HG02610 (cell line): ENCODE results near the gene SLC6A18.

ENCODE experiments used
- ATAC-seq: cut with Tn5 transposase; IDR thresholded peaks from one replicate; pipeline ENCODE4 v1.9.1; 2021; ENCODE audit warnings: mild to moderate bottlenecking, moderate library complexity; ENCODE audit not compliant: unreplicated experiment

Gene SLC6A18

DNA sequence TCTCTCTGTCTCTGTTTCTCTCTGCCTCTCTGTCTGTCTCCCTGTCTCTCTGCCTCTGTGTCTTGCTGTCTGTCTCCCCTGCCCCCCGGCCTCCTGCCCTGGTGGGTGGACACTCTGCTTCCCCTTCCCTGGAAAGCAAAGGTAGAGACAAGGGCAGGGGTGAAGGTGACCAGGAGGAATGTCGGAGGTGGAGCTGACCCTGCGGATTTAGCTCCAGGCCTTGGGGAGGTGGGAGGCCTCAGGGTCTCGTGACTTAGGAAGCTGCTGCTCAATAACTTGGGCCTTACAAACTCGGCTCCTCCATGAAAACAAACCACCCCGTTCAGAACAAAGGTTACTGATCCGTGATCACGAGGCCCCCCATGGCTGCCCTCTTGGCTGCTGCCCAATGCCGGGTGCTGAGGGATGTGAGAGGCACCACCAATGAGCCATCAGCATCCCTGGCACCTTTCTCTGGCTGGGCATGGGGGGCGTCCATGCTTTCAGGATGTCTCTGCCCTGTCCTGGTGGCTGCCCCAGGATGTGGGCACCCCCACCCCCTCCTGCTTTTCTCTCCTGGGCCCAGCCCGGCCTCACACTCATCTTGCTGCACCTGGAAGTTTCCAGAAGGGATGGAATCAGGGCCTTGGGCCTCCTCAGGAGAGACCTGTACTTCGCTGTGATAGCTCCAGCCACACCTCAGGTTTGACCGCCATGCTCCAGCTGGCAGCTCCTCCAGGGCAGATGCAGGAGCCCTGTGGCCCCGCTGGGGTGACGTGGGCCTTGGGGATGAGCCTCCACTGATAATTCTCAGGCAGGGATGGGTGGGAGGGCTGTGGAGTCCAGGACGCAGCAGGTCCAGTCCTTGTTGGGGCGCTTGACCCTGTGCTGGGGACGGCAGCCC is 38.6 kb upstream of the SLC6A18 start:
- ATAC-seq, result no peak

DNA sequence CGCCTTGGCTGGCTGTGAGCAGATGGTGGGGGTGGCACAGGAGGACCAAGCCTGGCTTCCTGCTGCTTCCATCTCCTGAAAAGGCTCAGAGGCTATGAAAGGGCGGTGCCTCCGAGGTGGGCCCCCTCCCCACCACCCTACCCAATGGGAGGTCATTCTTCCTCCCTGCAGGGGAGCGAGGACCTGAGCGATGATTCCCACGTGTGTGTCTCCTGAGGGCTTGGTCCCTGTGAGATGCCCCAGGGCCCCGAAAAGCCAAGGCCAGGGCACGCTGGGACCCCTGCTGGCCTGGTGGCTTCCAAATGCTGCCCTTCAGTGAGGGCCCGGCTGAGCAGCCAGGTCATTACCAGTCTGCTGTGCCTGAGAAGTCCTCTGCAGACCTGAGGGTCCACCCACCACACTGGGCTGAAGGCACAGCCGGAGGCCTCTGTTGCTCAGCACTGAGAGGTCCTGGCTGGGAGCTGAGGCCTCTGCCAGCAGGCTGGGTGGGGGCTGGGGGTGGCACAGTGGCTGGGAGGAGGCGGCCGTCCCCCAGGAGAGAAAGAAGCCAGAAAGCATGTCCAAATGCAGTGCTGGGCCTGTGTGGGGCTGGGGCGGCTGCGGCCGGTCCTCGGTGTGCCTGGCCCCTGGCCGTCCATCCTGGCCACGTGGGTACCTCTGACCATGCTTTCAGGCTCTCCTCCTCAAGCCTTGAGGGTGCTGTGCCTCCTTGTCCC is 37.8 kb upstream of the SLC6A18 start:
- ATAC-seq, result no peak

DNA sequence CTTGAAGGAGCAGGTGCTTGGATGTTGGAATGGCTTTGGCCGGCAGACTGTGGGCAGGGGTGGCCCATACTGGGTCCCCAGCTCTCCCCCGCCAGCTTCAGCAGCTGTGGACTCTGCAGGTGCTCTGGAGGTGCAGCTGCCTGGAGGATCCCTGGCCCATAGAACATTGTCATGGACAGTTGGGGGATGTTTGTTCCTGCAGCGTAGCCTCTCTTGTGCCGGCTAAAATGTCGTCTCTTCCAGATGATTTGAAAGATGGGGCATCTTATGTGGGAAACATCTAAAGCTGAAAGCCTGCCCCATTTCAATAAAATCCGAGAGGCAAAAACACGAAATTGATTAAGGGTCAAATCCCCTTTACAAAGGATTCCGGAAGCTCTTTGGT is 37.2 kb upstream of the SLC6A18 start:
- no peak for ATAC-seq

- ATAC-seq, result no peak
Observed at GRCh38 chr5:1188464-1188863, 36.7 kb upstream of the SLC6A18 start.

- no peak for ATAC-seq
Observed at GRCh38 chr5:1189269-1189668, 35.9 kb upstream of the SLC6A18 start.

DNA sequence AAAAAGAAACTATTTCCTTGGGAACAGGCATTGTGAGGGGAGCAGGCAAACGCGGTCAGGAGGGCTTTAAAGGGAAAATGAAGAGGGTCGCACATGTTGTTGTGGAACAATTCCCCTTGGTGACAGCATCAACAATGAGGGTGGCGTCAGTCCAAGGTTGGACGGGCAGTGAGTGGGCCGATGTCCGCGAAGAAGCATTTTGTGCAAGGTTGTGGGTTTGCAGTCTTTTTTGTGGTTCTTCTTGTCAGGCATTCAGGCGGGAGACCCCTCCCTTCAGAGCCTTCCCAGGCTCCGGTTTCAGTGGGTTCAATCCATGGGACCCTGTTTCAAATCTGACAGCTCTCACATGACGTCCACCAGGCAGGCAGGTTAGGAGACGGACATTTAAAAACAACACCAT is 34.9 kb upstream of the SLC6A18 start:
- ATAC-seq, result no peak

- no peak for ATAC-seq
Observed at GRCh38 chr5:1190837-1191239, 34.3 kb upstream of the SLC6A18 start.

- ATAC-seq, result no peak
Observed at GRCh38 chr5:1192971-1193590, 32.1 kb upstream of the SLC6A18 start.

DNA sequence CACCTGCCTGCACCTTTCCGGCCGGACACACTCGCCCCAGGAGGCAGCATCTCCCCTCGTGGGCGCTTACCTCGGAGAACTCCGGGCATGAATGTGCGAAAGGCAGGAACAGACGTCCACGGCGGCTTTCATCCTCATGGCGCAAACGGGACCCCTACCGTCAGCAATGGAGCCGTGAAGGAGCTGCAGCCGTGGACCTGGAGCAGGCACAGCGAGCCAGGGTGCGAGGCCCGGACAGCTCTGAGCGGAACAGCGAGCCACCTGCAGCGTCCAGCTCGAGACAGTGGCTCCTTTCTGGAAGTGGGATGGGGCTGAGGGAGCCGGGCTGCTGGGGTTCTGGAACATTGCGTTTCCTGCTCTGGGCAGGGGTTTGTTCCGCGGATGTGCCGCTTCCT is 31.6 kb upstream of the SLC6A18 start:
- ATAC-seq, result no peak

GRCh38 chr5:1194378-1194777 is 30.8 kb upstream of the SLC6A18 start:
- no peak for ATAC-seq

DNA sequence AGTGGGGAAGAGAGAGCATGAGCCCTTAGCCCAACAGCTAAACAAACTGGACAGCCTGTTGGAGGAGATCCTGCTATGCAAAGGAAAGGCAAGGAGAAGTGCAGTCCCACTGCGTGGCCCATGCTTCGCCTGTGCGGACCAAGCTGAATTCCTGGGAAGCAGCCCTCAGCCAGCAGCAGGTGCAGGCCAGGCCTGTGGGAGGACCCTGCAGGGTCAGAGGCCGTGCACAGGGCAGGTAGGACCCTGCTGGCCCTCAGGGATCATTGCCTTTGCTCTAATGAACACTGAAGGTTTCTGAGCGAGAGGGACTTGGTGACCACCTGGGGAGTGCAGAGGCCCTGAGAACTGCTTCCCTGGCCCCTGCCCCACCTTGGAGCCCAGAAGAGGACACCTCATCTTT is 29.7 kb upstream of the SLC6A18 start:
- ATAC-seq, result no peak

DNA sequence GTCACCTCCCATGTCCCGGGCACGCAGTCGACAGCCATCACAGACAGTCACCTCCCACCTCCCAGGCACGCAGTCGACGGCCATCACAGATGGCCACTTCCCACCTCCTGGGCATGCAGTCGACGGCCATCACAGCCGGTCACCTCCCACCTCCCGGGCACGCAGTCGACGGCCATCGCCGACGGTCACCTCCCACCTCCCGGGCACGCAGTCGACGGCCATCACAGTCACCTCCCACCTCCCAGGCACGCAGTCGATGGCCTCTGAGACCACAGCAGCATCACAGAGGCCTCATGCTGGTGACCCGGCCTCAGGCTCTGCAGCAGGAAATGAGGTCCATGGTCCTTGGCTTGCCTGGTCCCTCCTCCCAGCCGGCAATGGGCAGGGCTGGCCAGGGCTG is 29.3 kb upstream of the SLC6A18 start:
- no peak for ATAC-seq

GRCh38 chr5:1196562-1196961 is 28.6 kb upstream of the SLC6A18 start:
- ATAC-seq, result no peak

- ATAC-seq, result no peak
Observed at GRCh38 chr5:1197876-1198666, 27.1 kb upstream of the SLC6A18 start.

GRCh38 chr5:1199340-1199648 is 25.9 kb upstream of the SLC6A18 start:
- no peak for ATAC-seq

GRCh38 chr5:1199649-1200494 is 25.3 kb upstream of the SLC6A18 start:
- ATAC-seq, result no peak

DNA sequence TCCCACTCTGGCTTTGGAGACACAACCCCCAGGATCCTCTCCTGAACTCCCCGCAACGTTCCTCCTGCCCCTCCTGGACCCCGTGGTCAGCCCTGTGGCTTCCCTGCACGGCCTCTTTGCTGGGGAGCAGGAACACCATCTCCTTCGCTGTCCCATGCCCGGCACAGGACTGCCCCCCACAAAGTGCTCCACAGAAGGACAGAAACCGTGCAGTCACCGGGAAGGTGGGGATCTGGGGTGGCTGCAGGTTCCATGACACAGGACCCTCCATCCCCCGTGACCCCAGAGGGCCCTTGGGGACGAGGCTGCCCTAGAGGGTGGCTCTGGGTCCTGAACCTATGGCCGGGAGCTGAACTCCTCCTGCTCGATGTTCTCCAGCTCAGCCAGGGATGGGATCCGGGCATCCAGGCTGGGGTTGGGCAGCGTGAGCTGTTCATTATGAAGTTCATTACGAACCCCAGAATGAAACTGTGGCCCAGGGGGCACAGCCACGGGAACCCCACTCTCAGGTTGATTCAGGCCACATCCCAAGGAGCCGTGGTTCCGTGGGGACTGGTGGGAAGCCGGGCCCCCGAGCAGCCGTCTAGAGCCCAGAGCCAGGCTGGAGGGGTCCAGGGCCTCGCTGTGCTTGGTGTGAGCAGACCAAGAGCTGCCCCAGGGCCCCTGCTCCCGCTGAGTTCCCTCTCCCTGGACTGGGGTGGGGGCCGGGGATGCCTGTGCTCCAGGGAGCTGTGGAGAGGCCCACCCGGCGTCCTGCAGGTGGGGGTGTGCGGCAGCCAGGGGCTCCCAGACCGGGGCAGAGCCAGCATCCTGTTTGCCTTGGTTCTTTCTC is 24.5 kb upstream of the SLC6A18 start:
- no peak for ATAC-seq

DNA sequence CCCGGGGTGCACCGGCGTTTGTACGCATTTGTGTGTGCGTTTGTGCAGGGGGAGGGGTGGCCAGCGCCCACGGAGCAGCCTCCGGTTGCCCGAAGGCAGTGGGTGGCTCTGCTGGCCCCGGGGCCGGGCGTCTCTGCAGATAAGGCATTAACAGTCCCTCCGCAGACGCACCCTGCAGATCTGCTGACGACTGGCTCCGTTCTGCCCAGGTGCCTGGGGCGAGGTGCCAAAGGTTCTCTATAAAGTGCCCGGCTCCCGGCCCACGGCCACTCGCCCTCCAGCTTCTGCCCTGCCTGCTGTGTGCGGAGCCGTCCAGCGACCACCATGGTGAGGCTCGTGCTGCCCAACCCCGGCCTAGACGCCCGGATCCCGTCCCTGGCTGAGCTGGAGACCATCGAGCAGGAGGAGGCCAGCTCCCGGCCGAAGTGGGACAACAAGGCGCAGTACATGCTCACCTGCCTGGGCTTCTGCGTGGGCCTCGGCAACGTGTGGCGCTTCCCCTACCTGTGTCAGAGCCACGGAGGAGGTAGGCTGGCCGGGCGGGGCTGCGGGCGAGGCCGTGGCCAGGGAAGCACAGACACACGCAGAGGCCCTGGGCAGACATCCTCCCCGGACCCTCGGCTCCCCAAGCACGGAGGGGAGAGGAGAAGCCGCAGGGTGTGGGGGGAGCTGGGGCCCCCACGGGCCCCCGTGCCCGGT is 23.7 kb upstream of the SLC6A18 start, which contains the start of gene SLC6A19:
Gene SLC6A19, plus strand, starts transcription at position 269 of the 699 bp plus-strand sequence. Its CDS starts 56 bp downstream, at position 325.
- no peak for ATAC-seq
